HG03060 (cell line): Measurements from ENCODE around the gene ASB2.

ENCODE experiments used
- ATAC-seq: cut with Tn5 transposase; IDR thresholded peaks from one replicate; pipeline ENCODE4 v1.9.1; 2021; ENCODE audit warnings: low read depth, moderate number of reproducible peaks; ENCODE audit not compliant: unreplicated experiment

ASB2 gene

DNA sequence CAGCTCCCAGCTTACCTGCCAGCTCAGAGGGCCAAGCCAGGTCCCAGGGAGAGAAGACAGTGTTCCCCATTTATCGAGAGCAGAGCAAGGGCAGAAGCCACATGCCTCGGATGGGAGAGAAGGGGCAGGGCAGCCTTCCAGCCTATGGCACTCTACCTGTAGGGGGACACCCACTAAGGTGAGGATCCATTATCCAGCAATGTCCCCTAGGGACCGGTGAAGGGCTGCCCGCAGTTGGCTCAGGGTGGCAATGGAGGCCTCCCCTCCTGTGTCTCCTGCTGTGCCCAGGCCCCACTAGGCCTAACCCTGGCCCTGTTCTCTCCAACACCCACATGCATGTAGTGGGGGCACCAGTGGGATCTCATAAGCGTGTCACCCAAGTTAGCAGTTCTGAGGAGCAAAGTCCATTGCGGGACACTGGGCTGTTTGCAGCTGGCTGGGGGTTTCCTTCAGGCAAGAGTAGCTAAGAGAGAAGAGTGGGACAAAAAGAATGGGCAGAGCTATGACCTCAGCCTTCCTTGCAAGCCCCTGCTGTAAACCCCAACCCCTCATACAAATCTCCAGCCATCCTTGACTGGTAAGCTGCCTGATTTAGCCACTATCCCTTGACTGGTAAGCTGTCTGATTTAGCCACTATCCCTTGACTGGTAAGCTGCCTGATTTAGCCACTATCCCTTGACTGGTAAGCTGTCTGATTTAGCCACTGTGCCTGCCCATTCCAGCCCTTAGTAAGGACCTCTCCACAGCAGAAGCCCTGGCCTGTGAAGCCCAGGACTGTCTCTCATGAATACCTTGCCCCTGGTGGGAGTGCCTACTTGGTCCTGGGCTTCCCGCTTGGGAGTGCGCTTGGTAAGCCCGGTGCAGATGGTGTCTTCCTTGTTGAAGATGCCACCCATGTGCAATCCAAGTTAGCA, 5.2 kb upstream of the ASB2 start:
- ATAC-seq, result no peak

DNA sequence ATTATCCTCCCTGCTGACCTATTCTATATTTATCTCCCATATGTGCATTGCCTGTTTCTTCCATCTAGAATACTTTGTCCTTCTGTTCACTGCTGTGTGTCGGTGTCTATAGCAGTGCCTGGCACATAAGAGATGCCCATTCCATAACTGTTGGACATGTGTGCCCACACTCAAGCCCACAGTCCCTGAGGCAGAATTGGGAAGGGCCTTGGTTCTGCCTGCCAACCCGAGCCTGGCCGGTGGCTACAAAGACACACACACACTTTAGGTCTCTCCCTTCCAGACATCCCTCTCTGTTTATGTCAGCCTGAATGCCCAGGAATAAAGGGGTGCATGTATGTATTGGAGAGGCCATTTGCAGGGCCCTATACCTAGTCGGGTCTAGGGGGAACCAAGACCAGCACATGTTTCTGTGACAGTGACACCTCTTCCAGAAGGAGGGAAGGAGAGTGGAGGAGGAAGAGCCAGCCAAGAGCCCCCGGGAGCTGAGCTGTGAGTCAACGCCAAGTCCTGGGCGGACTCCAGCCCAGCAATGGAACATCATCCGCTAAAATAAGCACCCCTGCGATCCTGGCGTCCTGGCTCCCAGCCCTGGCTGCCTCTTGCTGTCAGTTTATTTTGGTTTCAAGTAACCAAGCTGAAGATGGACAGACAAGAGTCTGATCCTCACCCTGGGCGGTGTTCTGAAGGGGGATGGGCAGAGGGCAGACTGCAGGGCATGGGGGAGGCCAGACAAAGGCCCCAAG, 4.3 kb upstream of the ASB2 start:
- no peak for ATAC-seq

DNA sequence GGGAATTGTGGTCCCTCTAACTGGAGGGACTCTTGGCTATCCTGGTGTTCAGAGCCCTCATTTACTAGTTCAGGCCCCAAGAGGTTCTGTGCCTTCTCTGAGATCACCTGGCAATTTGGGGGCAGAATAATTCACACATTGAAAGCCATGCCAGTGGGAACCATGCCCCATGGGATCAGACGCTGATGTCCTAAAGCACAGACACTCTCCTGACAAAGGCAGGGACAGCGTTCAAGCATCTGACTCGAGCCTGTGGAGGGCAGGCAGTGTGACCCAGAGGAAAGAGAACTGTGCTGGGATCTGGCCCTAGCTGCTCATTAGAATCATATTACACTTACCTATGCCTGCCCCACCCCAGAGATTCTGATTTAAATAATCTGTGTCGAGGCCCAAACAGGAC, 2.4 kb upstream of the ASB2 start:
- ATAC-seq, result no peak

DNA sequence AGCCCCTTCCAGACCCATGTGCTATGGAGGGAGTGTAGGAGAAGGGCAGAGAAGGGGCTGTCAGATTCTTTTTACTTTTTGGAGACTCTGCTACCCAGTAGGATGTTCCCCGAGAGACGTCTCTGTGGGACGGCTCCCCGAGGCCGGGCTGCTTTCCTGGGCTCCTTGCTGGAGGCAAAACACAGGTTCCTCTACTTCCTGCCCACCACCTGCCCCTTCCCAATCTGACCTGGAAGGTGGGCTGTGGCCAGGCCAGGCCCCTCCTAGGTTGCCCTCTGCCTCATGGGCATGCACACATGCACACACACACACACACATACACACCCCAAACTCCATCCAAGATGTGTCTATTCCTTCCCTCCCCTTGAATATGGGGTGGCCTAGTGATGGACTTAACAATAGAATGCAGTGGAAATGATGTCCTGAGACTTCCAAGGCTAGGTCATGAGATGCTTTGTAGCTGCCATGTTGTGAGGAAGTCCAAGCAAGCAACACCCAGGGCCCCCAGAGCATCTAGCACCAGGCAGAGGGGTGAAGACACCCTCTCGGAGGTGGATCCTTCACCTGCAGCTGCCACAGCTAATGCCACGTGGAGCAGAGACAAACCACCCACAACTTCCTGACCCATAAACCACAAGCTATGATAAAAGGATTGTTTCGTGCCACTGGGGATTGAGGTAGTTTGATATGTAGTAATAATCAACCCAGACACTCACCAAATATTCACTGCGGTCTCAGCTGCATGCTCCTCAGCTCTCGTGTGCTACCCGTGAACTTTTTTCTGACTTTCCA, 1.6 kb upstream of the ASB2 start:
- ATAC-seq, result peak; percentile 46

DNA sequence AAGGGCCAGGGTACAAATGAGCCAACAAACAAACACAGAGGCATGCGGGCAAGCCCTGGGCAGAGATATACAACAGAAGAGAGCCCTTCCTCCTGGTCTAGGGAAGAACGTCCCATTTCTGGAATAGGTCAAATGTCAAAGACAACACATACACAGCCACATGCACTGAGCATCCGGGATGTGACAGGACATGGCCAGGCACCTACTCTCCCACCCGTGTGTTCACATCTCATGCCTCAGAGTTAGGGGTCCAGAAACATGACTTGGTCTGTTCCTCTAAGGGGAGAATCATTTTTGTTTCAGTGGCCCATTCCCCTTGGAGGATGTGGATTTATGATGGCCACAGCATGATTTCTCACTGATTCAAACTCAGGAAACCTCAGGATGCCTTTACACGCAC, 801 bp upstream of the ASB2 start:
- ATAC-seq, result no peak

DNA sequence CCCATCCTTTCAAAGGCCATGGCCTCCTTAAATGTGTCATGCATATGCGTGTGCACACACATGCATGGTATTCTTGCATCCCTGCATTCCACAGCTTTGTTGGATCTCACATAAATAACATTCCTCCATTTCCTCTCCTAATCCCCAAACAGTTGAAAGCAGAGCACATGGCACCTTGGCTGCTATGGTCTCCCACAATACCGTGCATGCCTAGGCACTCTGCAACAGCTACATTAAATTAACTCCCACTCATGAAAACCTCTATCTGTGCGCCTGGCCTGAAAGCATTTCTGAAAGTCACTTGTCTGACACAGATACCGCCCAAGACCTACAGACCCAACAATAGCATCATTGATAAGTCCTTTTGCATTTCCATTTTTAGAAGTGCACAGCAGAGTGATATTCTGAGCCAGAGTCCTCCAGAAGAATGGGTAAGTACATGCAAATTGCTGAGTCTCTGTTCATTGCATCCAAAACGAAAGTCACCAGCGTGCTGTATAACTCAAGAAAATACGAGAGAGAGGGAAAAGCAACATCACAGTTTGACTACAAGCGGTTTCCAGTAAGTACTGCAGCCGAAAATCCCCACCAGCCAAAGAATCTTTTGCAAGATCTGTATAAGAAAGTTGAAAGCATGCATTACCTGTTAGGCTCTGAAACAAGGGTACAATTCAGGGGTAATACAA, 436 bp downstream of the ASB2 start:
- peak; percentile 53 for ATAC-seq

DNA sequence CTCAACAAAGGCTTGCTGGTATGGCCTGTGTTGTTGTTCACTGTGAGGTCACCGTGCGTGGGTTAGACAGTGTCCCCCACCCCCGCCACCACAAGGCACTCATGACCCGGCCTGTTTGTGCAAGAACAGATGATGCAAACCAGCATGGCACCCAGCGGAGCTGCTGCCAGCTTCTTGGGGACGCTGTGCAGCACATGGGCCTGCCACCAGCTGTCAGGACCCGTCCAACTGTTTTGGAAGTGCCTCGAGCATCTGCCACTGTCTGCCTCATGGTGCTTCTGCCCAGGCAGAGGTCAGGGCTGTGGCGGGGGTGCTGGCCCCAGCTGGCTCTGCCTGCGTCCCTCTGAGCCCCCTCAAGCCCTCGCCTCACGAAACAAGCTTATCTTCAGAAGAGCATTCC, 1.5 kb downstream of the ASB2 start:
- ATAC-seq, result no peak

DNA sequence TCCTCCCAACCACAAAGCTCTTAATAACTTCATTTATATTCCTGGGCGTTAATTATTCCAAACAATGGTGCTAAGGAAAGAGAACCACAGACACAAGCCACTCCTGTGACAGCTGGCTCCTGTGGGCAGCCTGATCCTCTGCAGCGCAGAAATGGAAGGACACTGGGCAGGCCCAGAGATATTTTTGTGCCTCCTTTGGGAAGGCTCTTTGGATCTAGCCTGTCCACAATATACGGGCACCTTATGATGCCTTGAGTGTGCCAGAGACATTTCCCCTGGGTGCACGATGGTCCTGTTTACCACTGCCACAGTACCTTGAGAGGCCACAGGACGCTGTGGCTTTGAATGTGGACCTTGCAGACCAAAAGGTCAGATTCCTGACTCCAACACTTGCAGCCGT, 2.1 kb downstream of the ASB2 start:
- no peak for ATAC-seq

DNA sequence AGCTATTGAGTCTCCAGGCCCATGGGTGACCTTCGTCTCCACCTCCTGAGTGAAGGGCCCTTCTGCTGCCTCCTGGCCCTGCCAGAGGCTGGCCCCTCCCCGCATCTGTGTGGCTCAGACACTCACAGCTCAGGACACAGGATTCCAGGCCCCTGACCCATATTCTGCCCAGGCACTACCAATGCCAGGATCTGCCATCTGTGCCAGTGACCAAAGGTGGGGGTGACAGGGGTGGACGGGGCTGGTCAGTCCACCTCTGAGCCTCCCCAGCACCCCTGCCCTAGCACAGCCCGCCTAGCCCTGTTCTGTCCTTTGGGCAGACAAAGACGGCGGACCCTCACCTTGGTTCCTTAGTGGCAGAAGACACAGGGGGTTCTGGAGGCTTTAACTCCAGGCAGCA, 2.8 kb downstream of the ASB2 start:
- ATAC-seq, result no peak

DNA sequence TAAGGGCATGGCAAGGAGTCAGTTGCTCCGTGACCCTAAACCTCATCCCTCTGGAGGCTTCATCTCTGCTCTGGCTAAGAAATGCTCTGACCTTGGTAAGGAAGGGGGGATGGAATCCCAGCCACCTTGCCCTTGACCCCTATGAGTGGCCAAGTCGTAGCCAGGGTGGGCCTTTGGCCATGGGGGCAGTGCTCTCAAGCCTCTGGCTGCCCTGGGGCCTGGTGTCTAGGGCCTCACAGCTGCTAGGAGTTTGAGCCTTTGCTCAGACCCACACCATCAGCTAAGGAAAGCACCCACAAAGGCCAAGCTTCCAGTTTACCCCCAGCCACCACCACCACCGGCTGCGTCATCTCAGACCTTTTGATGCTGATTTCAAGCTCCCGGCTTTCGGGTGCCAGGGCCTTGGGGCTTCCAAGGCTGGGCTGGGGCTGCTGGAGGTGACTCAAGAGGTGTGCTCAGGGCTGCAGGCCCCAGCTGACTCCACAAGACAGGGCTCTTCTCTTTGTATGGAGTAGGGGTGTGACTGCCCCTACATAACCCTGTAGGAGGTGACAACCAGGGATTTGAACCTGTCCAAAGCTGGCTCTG, 3.7 kb downstream of the ASB2 start:
- ATAC-seq, result no peak

DNA sequence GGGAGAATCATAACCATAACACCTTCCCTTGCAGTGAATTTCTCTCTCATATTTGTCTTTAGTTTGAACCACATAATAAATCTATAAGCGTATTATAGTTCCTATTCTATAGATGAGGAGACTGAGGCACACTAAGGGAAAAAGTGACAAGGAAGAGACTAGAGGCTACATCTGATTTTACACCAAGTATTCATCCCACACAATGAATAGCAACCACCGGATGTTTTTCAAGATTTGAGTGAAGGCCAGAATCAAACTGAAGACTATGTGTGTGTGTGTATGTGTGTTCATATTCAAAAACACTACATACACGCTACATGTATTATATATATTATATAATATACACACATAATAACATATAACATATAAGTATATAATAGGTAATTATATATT, 4.7 kb downstream of the ASB2 start:
- no peak for ATAC-seq

DNA sequence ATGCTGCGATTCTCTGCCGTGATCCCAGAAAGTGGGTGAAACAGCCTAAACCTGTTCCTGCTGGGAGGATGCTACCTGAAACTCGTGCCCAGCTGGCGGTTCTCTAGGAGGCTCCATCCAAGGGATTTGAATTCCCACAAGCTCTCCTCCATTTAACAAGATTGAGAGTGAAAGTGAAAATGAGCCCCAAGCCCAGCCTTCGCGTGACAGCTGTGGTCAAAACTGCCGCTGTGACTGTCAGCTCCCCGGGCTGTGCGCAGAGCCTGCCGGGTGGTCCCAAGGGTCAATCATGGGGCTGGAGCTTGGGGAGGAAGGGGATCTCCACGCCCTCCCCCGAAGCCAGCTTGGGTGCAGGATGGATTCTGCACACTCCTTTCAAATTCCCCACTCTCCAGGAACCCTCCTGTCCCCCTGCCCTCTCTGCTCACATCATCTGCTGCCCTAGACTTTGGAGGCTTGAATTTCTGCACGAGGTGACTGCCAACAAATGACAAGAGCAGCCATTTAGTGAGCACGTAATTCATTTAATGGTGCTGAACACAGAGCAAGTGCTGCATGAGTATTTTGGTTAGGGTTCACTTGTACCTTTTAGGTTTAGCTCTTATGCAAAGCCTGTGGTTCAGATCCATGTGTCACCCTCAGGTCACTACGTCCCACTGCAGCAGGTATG, 5.3 kb downstream of the ASB2 start:
- no peak for ATAC-seq

DNA sequence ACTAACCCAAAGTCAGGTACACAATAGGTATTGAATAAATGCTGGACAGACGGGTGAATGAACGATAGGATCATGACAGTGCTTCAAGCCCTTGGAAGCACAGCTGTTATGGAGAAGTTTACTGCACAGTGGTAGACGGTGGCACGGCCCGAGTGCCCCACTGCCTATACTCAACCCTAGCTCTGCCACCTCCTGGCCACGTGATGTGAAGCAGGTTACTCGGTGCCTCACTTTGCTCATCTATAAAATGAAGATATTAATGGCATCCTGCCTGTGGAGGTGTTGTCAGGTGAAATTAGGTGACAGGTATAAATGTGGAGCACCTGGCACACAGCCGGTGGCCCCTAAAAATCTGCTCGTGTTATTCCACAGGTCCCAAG, 5.8 kb downstream of the ASB2 start:
- no peak for ATAC-seq

DNA sequence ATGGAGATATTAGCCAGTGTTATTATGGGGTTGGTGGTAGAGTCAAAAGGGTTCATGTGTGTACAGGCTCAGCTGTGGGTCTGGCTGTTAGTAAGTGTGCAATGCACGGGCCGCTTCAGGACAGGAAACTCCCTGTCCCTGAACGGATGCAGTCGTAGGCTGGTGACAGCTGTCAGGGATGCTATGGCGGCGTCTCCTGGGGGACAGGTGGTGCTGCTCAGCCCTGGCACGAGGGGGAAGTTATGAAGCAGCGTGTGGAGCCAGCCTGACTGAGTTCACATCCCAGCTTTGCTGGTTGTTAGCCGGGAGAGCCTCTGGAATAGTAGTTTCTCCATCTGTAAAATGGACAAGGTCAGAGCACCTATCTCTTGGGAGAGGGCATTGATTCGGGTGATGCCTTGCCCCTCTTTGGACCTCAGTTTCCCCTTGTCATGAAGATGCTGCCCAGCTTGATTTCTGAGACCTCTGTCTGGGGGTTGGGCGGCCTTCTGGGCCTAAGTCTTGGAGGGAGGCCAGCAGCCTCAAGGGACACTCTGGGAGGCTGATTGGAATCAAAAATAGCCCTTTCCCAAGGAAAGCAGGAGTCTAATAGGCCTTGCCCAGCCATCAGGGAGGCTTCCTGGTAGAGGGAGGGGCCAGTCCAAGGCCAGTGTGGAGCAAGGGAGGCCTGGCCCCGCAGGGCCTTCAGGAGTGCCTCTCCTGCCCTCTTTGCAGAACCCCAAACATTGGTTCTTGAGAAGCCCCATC, 7.1 kb downstream of the ASB2 start:
- no peak for ATAC-seq

DNA sequence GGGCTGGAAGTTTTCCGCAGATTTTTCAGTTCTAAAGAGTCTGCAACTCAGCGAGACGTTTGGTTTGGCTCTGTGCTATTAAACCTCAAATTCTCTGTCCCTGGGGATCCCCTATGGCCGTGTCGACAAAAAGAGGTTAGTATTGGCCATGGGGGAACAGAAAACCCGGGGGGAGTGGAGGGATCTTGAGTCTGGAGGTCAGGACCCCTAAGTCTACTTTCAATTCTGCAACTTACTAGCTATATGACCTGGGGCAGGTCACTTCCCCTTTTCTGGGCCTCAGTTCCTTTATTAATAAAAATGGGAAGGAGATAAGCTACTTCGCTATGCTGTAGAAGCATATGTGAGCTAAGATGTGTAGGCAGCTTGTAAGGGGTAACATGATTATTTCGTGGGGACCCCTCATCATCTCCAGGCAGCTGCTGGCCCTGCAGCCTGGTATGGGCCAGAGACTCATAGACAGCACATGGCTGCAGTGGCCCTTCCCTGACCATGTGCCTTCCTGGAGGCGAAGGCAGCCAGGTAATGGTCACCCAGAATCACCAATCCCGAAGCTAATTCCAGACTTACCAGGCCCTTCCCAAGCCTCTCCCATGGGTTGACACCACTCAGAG, 8.6 kb downstream of the ASB2 start:
- ATAC-seq, result peak; percentile 23

DNA sequence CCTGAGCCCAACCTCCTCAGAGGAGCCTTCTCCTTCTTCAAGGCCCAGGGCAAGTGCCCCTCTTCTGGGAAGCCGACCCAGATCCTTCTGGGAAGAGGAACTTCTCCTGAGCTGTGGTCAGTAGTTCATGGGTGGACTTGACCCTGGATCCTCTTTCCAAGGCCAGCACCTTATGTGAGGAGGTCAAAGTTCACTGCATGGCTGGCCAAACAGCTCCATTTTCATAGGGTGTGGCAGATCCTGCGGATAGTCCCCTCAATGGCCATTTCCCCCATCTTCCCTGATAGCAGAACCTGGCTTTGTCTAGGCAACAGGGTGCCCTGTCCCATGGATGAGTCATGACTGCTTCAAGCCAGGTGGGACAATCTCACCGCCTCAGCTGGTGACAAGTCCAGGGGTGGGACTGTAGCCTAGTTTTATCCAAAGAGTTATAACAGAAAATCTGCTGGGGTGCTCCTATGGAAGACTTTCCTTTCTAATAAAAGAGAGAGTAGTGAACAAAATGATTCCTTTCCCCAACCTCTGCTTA, 10.4 kb downstream of the ASB2 start:
- no peak for ATAC-seq

DNA sequence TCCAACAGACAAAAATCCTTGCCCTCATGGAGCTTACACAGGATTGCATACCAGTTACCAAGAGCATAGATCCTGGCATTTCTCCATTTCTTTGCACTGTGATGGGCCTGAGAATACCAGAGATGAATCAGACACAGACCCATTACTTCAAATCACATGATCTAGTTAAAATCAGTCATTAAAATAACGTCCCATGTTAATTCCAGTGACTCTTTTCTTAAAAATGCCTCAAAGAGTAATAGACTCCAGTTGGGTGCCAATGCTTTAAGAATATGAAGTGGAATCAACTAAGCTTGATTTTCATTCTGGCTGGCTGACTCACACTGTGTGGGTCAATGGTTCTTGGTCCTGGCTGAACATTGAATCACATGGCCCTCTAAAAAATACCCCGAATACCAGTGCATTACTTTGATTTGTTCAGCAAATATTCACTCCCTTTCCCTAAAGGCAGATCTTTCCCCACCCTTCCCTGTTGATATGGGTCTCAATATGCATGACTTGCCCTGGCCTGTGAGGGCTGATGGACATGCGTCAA, 11.0 kb downstream of the ASB2 start:
- ATAC-seq, result no peak

DNA sequence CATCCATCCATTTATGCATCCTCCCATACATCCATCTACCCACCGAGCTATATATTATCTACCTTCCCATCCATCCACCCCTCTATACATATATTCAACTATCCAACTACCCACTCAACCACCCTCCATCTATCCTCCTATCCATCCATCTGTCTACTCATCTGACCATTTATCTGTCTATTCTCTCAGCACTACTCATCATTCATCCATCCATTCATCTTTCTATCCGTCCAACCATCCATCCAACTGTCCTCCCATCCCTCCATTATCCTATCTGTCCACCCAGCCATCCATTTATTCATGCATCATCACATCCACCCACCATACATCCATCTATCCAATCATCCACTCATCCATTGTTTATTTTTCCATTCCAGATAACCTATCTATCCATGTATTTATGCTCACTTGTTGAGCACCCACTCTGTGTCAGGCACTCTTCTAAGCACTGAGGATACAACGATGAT, 11.5 kb downstream of the ASB2 start:
- ATAC-seq, result no peak
